HG02970 (cell line): Measurements from ENCODE around the gene RNFT2.
A peak's percentile ranks its signal among the peaks of the same experiment; 100 is the strongest.

Experiments used
- ATAC-seq: cut with Tn5 transposase; IDR thresholded peaks from one replicate; pipeline ENCODE4 v1.9.1; 2021; ENCODE audit warnings: mild to moderate bottlenecking, moderate library complexity, moderate number of reproducible peaks; ENCODE audit not compliant: unreplicated experiment, low FRiP score

Gene RNFT2

GRCh38 chr12:116818948-116819832 lies 81.1 kb downstream of the RNFT2 start:
- peak; percentile 88 for ATAC-seq

DNA sequence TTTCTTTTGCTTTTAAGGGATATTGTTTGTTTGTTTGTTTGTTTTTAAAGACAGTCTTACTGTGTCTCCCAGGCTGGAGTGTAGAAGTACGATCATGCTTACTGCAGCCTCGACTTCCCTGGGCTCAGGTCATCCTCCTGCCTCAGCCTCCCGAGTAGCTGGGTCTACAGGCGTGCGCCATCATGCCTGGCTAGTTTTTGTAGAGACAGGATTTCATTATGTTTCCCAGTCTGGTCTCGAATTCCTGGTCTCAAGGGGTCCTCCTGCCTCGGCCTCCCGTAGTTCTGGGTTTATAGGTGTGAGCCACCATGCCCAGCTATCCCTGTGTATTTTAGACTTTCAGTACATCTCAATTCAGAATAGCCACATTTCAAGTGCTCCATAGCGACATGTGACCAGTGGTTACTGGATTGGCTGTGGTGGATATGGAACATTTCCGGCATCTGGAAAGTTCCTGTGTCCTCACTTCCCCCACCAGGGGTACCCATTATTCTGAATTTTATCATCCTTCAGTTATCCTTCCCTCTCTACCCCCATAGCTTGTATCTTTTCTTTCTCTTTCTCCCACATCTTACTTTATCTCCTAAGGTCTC lies 82.0 kb downstream of the RNFT2 start:
- ATAC-seq = no peak

DNA sequence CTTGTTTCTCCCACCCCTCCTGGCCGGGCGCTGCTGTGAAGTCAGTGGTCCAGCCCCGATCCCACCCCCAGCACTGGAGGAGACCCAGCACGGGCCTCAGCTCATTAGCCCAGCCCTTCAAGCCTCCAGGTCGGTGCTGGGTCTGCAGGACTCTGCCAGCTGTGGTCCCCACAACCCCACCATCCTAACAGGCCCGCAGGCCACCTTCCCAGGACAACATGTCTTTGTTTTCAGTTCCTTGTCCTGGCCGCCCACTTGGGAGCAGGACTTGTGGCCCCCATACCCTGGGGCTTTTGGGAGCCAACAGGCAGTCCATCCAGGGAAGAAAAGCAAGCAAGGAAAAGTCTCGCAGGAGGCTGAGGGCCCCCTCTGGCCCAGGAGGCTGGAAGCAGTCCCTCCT lies 83.2 kb downstream of the RNFT2 start:
- ATAC-seq = no peak

DNA sequence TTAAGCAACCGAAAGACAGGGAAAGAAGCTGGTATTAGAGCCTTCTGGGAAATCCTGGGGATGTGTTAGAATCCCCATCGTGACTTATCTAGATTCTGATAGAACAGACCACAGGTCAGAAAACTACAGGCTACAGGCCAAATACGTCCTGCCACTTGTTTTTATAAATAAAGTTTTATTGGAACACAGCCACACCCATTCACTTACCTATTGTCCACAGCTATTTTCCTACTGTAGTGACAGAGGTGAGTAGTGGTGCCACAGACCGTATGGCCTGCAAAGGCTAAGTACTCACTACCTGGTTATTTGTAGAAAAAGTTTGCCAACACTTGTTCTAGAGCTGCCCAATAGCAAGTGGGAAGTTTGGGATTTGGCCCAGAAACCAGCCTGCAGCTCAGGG lies 89.3 kb downstream of the RNFT2 start:
- no peak for ATAC-seq

GRCh38 chr12:116832353-116832752 lies 94.2 kb downstream of the RNFT2 start:
- ATAC-seq = no peak

DNA sequence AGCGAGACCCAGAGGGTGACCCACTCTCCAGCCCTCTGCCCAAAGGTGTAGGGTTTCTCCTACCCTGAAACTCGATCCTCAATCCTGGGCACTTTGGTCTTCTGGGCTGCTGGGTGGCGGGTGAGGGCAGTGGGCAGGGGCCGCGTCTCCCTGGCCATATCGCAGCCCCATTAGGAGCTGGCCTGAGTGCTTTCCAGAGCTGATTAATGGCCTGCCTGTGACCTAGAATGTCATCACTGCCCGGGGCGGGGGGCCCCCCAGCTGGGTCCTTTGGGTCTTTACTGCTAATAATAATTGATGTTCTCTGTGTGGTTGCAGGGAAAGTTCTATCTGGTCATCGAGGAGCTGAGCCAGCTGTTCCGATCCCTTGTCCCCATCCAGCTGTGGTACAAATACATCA lies 95.4 kb downstream of the RNFT2 start:
- ATAC-seq = no peak

- no peak for ATAC-seq
Observed at GRCh38 chr12:116835484-116835883, 97.4 kb downstream of the RNFT2 start.

GRCh38 chr12:116837097-116837496 lies 99.0 kb downstream of the RNFT2 start:
- no peak for ATAC-seq

- no peak for ATAC-seq
Observed at GRCh38 chr12:116838365-116838764, 100.2 kb downstream of the RNFT2 start.

- no peak for ATAC-seq
Observed at GRCh38 chr12:116839287-116839830, 101.2 kb downstream of the RNFT2 start.

DNA sequence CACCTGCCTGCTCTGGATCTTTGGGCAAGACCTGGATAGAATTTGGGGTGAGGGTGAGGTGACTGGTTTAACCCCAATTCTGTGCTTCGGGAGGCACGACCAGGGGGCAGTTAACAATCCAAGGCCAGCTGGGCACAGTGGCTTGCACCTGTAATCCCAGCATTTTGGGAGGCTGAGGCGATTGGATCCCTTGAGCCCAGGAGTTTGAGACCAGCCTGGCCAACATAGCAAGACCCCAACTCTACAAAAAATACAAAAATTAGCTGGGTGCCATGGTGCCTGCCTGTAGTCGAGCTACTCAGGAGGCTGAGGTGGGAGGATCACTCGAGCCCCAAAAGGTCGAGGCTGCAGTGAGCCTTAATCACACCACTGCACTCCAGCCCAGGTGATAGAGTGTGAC lies 105.0 kb downstream of the RNFT2 start:
- no peak for ATAC-seq

- no peak for ATAC-seq
Observed at GRCh38 chr12:116849216-116849615, 111.1 kb downstream of the RNFT2 start.

DNA sequence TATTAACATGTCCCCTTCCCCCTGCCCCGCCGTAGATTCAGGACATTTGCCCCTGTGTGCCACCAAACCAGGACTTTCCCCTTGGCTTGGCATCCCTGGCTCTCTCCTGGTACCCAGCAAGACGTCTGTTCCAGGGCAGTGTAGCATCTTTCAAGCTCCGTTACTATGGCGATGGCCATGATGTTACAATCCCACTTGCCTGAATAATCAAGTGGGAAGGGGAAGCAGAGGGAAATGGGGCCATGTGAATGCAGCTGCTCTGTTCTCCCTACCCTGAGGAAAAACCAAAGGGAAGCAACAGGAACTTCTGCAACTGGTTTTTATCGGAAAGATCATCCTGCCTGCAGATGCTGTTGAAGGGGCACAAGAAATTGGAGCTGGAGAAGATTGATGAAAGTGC lies 114.2 kb downstream of the RNFT2 start:
- no peak for ATAC-seq

DNA sequence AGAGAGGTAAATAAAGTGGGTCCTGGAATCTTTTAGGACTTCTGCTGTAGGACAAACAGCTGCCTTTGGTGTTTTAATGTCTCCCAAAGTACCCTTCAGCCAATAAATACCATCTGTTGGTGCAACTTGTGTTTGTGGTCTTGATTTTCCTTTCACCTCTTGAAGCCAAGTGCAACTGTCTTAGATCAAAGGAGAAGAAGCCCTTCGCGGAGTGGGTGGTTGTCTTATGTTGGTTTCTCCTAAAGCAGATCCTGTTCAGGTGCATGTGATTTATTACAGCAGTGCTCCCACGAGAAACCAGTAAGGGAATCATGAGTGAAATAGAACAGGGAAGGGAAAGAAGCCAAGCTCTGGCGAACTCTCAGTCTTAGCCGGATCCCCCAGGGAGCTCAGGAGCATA lies 115.4 kb downstream of the RNFT2 start:
- no peak for ATAC-seq

DNA sequence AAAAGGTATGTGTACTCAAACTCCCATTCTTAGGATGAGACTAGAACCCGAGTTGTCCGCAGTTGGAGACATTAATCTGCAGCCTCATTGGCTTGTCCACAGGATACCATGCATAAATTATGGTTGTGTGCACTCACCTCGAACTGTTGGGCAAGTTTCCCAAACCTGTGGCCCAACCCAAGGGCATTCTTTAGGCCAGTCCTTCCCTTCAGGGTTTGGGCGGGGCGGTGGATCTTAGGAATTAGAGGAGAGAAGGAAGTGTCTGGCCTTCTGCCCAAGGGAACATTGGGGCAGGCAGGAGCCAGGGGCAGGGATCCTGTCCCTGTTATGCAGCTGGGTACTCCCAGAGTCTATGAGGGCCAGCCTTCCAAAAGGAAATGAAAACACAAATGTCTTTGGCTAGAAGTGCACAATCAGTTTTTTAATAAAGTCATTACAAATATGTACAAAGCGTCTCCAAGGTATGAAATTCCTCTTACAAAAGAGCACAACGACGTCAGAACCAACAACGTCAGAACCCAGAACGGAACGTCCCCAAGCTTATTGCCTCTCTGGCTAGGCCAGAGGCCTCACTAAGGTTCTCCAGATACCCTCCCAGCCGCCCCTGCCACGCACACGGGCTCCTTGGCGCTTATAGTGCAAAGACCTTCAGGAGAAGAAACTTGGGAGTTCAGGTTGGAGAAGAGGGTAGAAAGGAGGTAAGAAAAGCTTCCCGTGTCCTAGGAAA lies 117.8 kb downstream of the RNFT2 start:
- ATAC-seq = no peak

GRCh38 chr12:116856729-116857128 lies 118.6 kb downstream of the RNFT2 start:
- ATAC-seq = no peak

DNA sequence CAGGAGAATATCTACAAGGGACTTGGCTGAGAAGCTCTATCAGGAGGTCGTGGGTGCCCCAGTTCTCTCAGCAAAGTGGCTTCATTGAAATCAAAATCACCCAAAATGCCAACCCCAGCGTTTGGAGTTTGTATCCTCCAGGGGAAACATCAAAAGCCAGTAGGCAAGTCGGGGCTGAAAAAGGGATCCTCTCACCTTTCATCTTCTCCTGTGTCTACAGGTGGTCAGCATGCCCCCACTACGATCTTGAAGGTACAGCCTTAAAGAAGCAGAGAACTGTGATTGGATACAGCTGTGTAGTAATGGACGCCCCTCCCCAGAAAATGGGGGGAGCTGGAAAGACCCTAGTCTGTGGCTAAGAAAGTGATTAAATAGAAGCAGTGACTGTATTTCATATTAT lies 121.0 kb downstream of the RNFT2 start:
- no peak for ATAC-seq

DNA sequence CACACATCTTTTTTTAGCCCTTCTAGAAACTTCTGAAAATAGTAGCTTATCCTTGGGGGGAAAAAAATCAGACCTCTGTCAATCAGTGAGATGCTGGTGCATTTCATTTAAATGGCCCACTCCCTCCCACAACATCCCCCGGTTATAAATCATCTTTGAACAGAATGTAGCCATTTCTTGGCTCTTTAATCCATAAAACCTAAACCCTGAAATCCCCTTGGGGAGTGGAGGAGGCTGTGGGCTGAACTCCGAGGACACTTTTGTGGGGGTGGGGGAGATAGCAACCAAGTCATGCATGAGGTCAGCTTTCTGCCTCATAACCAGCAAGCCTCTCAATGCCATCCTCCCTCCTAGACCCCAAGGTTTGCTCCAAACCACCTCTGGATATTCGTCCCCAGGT lies 122.1 kb downstream of the RNFT2 start:
- ATAC-seq = no peak

DNA sequence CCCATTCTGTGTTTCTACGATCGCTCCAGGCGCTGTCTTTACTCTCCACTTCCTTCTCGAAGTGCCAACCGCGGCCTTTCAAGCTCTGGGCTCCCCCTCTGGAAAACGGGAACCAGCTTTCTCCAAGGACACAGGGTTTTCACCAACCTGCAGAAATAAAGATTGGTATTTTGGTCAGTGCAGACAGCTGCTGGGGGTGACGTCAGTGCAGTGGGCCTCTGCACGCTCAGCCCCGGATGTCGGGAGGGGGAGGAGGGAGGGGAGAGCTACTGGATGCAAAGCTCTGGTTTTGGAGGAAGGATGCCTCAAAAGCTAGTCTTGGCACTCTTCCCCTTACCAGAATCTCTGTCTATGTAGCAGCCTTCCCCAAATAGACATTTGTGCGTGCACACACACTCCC lies 123.2 kb downstream of the RNFT2 start:
- peak; percentile 53 for ATAC-seq

- ATAC-seq = no peak
Observed at GRCh38 chr12:116862167-116862566, 124.1 kb downstream of the RNFT2 start.

- ATAC-seq = no peak
Observed at GRCh38 chr12:116863275-116863767, 125.2 kb downstream of the RNFT2 start.
